GM21423 (cell line): ENCODE results near the gene TEX52.
"Not testable (repeated sequence)": the region's sequence is repeated elsewhere in the genome, so short reads cannot be mapped to it uniquely, and the experiment has no call there.

ENCODE experiments used
- ATAC-seq: cut with Tn5 transposase; IDR thresholded peaks from one replicate; pipeline ENCODE4 v1.9.1; 2021; ENCODE audit warnings: mild to moderate bottlenecking, moderate library complexity; ENCODE audit not compliant: unreplicated experiment

The TEX52 gene

DNA sequence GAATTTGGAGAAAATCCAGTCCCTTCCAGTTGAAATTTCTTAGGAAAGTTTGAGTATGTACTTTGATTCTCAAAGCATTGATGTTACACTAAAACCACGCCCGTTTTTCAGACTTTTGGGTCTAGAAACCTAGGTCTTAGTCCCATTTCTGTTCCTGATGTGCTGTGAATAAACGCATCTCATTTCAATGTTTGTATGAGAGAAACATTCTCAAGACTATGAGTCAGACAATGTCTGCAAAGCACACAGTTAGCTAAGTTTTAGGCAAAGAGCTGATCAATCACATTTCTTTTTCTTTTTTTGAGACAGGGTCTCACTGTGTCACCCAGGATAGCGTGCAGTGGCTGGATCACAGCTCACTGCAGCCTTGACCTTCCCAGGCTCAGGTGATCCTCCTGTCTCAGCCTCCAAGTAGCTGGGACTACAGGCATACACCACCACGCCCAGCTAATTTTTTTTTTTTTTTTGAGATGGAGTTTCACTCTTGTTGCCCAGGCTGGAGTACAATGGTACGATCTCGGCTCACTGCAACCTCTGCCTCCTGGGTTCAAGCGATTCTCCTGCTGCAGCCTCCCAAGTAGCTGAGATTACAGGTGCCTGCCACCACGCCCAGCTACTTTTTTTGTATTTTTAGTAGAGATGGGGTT is 12.3 kb upstream of the TEX52 start:
- not testable (repeated sequence) for ATAC-seq

DNA sequence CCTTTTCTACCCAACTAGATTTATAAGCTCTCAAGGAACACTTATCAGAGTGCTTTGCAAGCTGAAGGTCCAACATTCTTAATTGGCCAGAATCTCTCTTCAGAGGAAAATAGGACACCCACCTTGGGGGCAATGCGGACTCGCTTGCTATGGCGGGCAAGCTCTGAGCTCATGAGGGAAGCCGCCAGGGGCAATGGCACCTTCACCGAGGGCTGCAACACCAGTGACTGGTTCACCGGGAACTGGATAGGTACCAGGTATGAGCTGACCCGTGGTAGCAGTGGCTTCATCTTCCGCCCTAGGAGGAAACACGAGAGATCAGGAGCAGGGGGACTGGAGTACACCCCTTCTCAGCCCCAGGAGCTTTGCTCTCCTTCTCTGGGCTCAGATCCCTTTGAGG is 7.4 kb upstream of the TEX52 start:
- ATAC-seq, result no peak

DNA sequence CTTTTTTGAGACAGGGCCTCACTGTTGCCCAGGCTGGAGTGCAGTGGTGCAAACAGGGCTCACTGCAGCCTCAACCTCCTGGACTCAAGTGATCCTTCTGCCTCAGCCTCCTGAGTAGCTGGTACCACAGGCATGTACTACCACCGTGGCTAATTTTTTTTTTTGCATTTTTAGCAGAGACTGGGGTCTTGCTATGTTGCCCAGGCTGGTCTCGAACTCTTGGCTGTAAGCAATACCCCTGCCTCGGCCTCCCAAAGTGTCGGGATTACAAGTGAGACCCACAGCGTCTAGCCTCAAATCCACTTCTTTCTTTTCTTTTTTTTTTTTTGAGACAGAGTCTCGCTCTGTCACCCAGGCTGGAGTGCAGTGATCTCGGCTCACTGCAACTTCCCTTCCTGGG is 6.6 kb upstream of the TEX52 start:
- not testable (repeated sequence) for ATAC-seq

DNA sequence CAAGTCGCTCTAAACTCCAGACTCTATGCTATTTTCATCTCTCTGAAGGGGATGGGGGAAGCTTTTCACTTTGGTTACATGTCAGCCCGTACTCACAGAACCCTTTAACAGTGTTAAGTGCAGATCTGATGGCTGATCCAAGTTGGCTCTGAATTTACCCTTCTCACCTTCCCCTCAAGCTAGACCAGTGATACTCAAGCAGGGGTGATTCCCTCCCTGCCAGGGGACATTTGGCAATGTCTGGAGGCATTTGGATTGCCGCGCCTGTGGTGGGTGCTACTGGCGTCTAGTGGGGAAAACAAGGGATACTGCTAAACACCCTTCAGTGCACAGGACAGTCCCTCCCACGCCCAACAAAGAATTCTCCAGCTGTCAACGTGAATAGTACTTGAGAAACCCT is 6.0 kb upstream of the TEX52 start:
- ATAC-seq, result no peak

DNA sequence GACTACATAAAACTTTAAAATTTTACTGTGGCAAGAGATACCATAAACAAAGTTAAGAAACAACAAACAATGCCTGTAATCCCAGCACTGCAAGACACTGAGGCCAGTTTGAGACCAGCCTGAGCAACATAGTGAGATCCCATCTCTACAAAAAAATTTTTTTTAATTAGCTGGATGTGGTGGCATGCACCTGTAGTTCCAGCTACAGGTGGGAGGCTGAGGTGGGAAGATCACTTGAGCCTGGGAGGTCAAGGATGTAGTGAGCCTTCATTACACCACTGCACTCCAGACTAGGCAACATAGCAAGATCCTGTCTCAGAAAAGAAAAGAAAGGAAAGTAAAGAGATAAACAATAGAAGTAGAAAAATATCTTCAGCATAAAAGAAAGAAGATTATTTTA is 3.3 kb upstream of the TEX52 start:
- ATAC-seq, result no peak

DNA sequence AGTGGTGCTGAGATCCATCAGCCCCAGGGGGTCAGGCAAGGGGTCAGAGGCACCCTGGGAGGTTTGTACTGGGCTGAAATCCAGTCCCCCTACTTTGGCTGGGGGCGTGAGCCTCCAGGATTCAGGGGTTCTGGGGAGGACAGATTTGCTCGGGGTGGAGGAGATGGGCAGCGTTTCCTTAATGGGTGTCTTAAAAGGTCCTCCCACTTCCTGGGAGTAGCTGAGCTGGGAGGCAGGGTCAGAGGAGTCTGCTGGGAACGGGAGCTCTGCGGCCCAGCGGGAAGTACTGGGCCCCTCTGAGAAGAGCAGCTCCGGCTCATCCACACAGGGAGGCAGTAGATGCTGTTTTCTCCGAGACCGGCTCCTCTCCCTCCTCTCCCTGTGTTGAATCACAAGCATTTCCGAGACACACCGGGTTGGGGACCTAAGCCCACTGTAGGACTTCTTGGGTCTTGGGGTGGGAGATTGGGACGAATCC is 2.1 kb upstream of the TEX52 start:
- no peak for ATAC-seq

DNA sequence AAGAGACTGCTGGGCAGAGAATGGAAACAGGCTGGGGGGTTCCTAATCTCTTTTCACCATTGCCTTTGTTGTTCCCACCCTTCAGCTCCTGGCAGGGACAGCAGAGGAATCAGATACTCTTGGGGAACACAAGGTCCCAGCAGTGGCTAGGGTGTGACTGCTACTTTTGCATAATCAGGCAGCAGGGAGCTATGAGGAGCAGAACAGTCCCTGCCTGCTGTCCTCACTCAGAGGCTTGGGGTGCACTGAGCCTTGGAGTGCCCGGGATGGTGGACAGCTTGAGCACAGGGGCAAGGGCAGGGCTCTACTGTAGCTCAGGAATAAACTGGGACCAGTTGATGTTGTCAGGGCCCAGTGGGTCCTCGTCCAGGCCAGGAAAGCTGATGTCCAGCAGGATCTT is 1.5 kb upstream of the TEX52 start:
- no peak for ATAC-seq

DNA sequence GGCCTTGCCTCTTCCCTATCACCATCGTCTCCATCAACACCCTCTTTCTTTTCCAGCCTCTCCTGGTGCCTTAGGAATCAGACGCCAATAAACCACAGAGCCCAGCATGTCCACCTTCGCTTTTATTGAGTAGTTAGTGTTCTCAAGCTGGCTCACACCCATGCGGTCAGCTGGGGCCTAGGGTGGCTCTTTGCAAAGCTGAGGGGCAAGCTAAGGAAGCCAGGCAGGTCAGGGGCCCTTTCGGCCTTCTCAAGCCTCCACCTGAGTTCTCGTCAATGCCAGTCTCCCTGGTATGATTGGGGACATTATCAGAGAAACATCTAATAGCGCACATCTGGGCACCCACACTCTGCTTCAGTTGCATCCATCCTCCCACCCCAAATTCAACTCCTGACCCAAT is 737 bp upstream of the TEX52 start:
- no peak for ATAC-seq

DNA sequence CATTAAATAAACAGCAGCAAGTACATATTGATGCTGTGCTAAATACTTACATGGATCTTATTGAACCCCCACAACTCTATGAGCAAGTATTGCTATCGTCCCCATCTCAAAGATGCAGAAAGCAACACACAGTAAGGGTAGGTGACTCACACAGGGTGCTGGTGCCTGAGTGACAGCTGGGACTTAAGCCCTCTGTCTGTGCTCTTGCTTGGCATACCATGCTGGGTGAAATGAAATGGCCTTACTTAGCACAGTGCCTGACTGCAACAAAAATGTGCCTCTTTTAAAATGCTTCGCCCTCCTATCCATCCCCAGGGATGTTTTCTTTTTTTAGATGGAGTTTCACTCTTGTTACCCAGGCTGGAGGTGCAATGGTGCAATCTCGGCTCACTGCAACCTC is 788 bp downstream of the TEX52 start:
- no peak for ATAC-seq

DNA sequence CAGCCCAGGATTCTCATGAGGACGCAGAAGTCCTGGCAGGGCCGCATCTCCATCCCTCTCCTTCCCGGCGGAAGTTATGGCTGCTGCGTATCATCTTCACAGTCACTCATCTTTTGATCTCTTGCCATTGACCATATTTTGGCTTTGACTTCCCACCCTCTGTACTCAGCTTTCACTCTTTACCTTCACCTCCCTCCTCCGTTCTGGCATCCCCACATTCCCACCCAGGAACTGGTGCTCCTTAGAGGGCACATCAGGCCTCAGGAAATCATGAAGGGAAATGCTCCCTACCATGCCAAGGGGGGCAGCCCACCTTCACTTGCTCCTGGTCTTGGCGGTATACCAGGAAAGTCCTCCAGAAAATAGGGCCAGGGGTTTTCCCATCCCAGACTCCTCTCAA is 1.3 kb downstream of the TEX52 start:
- ATAC-seq, result no peak

DNA sequence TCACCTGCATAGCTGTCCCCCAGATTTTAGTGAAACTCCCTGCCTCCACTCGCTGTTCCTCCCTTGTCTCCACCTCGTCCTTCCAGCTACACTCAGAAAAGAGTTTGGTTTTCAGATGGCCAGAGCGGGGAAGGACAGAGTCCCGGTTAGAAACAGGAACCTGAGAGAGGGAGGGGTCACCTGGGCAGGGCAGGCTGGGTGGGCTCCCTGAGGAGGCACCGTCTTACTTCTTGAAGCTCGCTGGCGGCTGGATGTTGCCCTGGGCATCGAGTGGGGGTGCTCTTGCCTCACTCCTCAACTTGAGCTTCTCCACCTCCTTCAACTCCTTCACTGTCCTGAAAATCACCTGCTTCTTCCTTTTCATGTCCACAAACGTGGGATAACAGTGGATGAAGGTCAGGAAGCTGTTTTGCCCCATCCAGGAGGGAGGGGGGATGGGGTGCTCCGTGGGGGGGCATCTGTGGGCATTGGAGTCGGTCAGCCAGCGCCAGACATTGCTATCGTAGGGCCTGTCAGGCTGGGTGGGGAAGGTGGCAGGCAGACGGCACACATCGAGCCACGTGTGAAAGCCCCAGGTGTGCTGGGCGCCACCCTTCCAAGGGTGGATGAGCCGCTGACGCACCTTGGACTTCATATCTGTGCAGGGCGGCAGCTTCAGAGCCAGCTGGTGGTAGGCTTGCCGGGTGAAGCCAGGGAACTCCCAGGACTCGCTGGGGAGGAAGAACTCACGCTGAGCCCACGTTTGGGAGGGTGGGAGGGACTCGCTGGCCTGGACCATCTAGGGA is 2.0 kb downstream of the TEX52 start:
- no peak for ATAC-seq

DNA sequence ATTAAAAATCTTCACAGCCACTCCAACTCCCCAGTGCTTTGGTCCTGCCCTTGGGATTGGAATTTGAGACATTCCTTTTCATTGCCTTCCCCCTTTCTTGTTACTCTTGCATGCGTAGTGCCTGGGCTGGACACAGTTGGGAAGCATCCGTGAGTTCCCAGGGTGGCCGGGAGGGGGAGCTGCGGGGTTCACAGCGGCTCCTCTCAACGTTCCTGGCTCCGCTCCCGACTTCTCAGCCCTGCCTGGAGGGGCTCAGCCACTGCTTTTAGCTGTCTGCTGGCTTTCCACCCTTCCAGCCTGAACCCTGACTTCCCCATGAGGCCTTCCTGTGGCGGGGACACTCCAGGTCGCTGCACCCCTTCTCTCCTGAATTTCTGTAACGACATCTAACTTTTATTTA is 3.2 kb downstream of the TEX52 start:
- ATAC-seq, result no peak

DNA sequence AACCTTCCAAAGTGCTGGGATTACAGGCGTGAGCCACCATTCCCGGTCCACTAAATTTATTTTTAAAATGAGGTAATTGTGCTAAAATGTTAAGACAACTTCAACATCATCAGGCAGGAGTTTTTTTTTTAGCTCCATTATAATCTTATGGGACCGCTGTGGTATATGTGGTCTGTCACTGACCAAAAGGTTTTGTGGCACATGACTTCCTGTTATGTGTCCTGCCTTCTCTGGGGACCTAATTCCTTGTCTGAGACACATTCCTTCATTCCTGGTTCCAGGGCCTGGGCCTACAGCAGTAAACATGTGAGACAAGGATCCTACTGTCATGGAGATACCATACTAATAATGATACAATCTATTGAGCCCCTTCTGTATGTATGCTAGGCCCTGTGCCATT is 4.9 kb downstream of the TEX52 start:
- ATAC-seq, result no peak

DNA sequence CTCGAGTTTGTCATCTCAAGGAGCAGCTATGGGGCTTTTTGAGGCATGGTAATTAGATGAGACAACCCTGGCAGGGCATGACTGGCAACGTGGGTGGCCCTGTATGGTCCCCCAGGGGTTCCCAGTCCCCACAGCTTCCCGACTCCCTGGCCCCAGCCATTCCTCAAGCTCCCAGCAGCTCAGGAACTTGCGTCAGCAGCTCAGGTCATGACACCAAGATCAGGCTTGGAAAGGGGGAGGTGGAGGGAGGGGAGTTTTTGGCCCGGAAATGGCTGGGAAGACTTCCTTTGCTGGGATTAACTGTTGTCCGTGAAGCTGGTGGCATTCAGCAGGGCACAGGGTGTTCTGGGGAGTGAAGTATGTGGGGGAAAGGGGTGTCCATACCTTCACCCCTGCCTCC is 11.6 kb downstream of the TEX52 start:
- ATAC-seq, result no peak

DNA sequence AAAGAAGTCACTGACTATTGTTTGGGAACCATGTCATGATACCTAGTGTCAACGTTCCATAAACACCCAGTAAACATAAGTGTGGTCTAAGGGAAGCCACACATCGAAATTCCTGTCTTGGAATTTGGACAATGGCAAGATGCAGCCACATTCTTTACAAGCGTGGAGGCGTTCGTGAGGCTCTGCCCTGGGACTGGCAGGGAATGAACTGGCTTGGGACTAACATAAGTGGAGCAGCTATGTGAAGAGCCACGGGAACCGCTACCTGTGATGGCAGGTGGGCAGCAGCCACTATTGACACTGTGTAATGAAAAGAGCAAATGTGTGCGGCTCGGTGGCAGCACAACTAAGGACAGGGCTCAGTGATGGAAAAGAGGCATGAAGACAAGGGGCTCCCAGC is 12.1 kb downstream of the TEX52 start:
- no peak for ATAC-seq

DNA sequence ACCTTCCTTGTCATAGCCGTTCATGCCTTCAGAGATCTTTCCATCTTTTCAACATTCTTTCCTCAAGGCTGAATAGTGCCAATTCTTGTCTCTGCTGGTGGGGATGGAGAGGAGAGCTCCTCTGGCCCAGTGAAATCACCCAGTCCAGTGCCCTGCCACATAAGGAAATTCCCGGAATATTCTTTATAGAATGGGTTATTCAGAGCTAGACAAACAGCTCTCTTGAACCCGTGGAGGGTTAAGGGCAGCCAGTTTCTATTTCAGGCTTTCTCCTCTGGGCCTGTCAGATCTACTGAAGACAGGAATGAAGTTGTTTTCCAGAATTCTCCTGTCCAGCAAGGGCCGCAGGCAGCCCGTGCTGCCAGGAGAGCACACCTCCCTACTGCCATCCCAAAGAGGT is 13.9 kb downstream of the TEX52 start:
- ATAC-seq, result no peak

DNA sequence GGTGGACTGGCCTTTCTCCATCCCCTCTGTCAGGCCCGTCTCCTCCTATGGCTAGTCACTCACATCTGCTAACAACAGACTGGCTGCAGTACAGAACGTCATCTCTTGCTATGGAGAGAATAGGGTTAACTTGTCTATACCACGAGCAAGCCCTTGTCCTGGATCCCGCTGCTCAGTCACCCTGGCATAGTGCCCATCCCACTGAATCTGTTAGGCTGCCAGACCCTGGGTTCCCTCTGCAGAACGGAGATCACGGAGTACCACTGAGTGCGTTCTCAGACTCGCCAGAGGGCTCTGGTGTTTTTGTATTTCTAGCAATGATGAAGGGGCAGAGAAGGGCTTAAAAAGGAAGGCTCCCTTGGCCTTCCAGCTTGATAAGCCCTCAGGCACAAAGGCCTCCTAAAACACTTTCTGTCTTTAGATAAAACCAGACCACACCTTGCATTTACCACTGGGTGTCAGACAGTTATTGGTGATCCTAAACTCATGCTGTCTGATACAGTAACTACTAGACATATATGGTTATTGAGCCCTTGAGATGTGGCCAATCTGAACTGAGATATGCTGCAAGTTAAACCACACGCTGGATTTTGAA is 15.7 kb downstream of the TEX52 start:
- no peak for ATAC-seq

DNA sequence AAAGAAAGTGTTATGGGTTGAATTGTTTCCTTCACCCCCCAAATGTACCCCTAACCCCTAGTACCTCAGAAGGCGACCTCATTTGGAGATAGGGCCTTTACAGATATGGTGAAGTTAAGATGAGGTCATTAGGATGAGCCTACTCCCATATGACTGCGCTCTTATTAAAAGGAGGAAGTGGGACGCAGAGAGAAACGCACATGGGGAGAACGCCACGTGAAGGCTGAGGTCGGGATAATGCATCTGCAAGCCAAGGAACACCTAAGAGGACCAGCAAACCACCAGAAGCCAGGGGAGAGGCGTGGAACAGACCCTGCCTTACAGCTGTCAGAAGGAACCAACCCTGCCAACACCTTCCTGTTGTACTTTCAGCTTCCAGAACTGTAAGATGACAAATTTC is 20.3 kb downstream of the TEX52 start:
- ATAC-seq, result no peak

DNA sequence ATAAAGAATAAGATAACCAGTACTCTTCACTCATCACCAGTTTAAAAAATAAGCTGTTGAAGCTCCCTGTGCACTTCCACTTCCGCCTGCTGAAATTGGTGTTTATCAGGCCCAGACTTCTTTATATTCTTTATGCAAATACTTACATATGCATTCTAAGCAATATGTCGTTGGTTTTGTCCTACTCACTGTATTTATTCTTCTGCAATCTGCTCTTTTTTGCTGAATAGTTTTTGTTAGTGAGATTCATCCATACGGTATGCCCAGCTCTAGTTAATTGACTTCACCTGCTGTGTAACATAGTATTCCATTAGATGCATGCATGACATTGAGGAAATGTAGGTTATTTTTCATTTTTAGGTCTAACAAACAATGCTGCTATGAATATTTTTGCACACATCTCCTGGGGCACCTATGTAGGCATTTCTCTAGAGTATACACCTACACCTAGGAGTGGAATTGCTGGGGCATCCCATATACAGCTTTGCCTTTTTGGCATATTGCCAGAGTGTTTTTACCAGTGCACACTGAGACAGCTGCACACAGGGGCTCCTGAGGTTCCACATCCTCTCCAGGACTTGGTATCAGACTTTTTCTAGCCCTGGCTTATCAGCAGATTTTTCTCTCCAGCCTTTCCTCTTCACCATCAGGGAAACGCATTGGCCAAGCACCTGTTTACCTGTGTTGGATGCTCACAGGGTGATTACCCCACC is 21.0 kb downstream of the TEX52 start:
- no peak for ATAC-seq

DNA sequence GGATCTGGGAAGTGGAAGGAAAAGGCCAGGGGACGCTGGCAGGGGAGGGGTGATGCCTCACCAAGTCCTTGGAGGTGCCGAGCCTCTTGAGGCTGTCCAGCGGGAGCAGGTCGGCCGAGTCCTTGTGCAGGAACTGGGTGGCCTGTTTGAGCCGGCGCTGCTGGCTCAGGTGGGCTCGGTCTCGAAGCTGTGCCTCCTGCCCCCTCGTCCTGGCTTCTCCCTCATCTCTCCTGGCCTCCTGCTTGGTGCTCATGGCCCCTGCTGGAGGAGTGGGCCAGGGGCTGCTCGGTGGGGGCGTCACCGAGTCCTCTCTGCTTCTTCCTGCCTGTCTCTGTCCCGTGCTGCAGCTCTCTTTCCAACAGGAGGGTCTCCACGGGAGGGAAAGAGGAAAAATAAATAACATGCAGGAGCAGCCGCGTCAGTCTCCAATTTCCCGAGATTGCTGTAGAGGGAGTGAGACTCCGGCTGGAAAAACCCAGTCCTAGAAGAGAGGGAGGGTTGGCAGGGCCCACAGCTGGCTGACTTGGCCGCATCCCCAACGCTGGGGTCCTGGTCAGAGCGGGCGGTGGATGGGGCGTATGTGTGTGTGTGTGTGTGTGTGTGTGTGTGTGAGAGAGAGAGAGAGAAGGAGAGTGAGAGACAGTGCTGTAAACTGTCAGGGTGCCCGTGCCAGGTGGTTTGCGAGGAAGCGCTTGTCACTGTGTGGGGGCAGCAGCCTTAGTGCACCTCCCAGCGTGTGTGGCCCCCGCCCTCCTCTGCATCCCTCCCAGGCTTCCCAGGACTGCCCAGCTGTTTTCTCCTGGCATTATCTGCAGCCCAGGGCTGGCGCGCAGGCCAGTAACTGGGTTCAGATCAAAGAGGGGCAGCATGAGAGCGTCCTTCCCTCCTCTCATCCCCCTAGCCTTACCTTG is 22.0 kb downstream of the TEX52 start, which contains the start of gene NRIP2:
TSS of gene NRIP2 (minus strand) at position 455 of the 911 bp plus-strand sequence. CDS start at position 403, 52 bp downstream.
- ATAC-seq, result no peak
